Thyroid gland (tissue), 4 donors: ENCODE data around the gene ASB2.

Experiments
- POLR2A ChIP-seq, 2 donors: fragments of 450-650 bp; IDR thresholded peaks; one replicate each; pipeline ENCODE4 v1.6.1; 2017; ENCODE audit warnings: antibody characterized with exemption in 2 of 2, mild to moderate bottlenecking in 2 of 2, moderate library complexity in 1 of 2
- TF ChIP-seq, protein P1 (sequence below), 6 experiments: fragments of 200-600 bp in 3 of 6; fragments of 450-650 bp in 3 of 6; sonication (generic) in 3 of 6; IDR thresholded peaks; one replicate each; pipeline ENCODE4 v1.5.1; 2016 to 2019; ENCODE audit warnings: antibody characterized with exemption in 6 of 6, mild to moderate bottlenecking in 2 of 6, inconsistent platforms in 1 of 6, moderate library complexity in 1 of 6

- TF ChIP-seq, protein P1, sequence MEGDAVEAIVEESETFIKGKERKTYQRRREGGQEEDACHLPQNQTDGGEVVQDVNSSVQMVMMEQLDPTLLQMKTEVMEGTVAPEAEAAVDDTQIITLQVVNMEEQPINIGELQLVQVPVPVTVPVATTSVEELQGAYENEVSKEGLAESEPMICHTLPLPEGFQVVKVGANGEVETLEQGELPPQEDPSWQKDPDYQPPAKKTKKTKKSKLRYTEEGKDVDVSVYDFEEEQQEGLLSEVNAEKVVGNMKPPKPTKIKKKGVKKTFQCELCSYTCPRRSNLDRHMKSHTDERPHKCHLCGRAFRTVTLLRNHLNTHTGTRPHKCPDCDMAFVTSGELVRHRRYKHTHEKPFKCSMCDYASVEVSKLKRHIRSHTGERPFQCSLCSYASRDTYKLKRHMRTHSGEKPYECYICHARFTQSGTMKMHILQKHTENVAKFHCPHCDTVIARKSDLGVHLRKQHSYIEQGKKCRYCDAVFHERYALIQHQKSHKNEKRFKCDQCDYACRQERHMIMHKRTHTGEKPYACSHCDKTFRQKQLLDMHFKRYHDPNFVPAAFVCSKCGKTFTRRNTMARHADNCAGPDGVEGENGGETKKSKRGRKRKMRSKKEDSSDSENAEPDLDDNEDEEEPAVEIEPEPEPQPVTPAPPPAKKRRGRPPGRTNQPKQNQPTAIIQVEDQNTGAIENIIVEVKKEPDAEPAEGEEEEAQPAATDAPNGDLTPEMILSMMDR (IDR thresholded peaks at IDR 0.05): no peak
- TF ChIP-seq POLR2A (IDR thresholded peaks at IDR 0.05): no peak
These were observed 32.4 kb downstream of the ASB2 start for GRCh38 chr14:93943930-93944329.
